H7 (cell line): ENCODE results near the gene ZNF385C. TPM values are rescaled to one million over a fixed set of nuclear protein-coding genes. Genes with fewer than 3 reads are reported as not detected.

Source experiments
- DNase-seq: peaks from one replicate; pipeline ENCODE4 v3.0.0; 2012
- H3K27me3 ChIP-seq: 2 replicates; pipeline ENCODE4 v1.6.0; 2011; ENCODE audit warnings: mild to moderate bottlenecking, low read length; ENCODE audit not compliant: control insufficient read depth, insufficient read depth
- H3K36me3 ChIP-seq: replicated peaks from 2 replicates; pipeline ENCODE4 v1.5.1; 2011; ENCODE audit warnings: low read length; ENCODE audit not compliant: control insufficient read depth, insufficient read depth
- H3K4me3 ChIP-seq: 2 replicates; pipeline ENCODE4 v1.5.1; 2011; ENCODE audit warnings: low read depth, mild to moderate bottlenecking, control low read depth, low read length, moderate library complexity; ENCODE audit not compliant: insufficient read depth
- total RNA-seq: library from RNA; depleted of rRNA; stranded (reverse); fragments of >200 nt; shearing (Covaris generic); gene quantifications from 2 replicates; pipeline ENCODE4 v1.2.3, GENCODE V29; 2014; rRNA removed

ZNF385C gene
- total RNA-seq, 1 experiment from 2014 or later, result 2.7 TPM

DNA sequence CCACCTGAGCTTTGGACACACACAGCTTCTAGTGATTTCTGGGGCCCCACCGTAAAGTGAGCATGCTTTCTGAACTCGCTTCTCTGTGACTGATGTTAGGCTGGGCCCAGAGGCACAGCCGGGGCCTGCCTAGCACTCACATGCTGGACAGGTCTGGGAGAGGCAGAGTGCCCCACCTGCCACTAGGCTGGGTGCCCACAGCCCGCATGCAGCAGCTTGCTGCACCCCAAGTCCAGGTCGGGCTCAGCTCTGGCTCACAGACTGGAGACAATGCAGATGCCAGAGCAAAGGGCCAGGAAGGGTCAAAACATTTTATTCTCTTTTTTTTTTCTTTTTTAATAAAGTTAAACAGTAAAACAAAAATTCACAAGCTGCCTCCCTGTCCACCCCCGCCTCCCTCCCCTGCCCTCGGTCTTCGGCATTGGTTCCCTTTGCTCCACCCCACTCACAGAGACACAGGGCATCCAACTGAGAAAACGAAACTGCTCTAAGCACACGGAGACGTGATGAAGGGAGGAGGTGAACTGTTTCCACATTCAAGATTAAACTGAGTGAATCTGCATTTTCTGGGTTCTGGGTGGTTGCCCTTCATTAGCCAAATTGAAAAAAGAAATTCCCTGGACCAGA is 122.0 kb downstream of the ZNF385C start:
- peak; percentile 22 for DNase-seq
- H3K36me3 ChIP-seq, result peaks cover 46% of the 10 kb centered on the region
- H3K27me3 ChIP-seq, result no peaks in the 10 kb centered on the region
- no peak overlapping the region for H3K4me3 ChIP-seq

Other genes with a start within 250 kb of the ZNF385C start
- gene KLHL11, start 233.1 kb downstream of the ZNF385C start, total RNA-seq, result 14.7 and 18.1 TPM in 2 replicates
- 235 and 260 TPM in 2 replicates for gene ACLY, start 179.5 kb downstream of the ZNF385C start, total RNA-seq
- gene ODAD4, start 167.9 kb downstream of the ZNF385C start, total RNA-seq, result 0.28 and 0.85 TPM in 2 replicates
- gene CNP, start 131.7 kb downstream of the ZNF385C start, total RNA-seq, result 32.8 and 46.1 TPM in 2 replicates
- gene DNAJC7, start 81.0 kb downstream of the ZNF385C start, total RNA-seq, result 83.4 and 97.3 TPM in 2 replicates
- gene NKIRAS2, start 78.4 kb downstream of the ZNF385C start, total RNA-seq, result 31.4 and 35.0 TPM in 2 replicates
- 1.0 and 1.1 TPM in 2 replicates for gene C17orf113, start 47.9 kb downstream of the ZNF385C start, total RNA-seq
- 1.2 and 5.6 TPM in 2 replicates for gene DHX58, start 14.2 kb upstream of the ZNF385C start, total RNA-seq
- 24.8 and 26.0 TPM in 2 replicates for gene KAT2A, start 22.9 kb upstream of the ZNF385C start, total RNA-seq
- gene HSPB9, start 24.3 kb upstream of the ZNF385C start, total RNA-seq, result 0.10 and 0.22 TPM in 2 replicates
- 82.9 and 91.4 TPM in 2 replicates for gene RAB5C, start 56.5 kb upstream of the ZNF385C start, total RNA-seq
- 0.10 TPM in 1 of 2 replicates, not detected in the other for gene KCNH4, start 82.7 kb upstream of the ZNF385C start, total RNA-seq
- gene HCRT, start 87.0 kb upstream of the ZNF385C start, total RNA-seq, result 0.26 TPM in 1 of 2 replicates, not detected in the other
- 11.5 and 24.3 TPM in 2 replicates for gene GHDC, start 96.0 kb upstream of the ZNF385C start, total RNA-seq
- 30.7 and 41.3 TPM in 2 replicates for gene STAT5B, start 177.9 kb upstream of the ZNF385C start, total RNA-seq
- 9.4 and 13.2 TPM in 2 replicates for gene STAT5A, start 190.0 kb upstream of the ZNF385C start, total RNA-seq